IPS-NIHi7 (cell line): ENCODE data around the gene SPRR2A.
"Not testable (repeated sequence)": the region's sequence is repeated elsewhere in the genome, so short reads cannot be mapped to it uniquely, and the experiment has no call there.

Source experiments
- DNase-seq: peaks from one replicate; pipeline ENCODE4 v3.0.0; 2012; ENCODE audit warnings: mixed read lengths; ENCODE audit errors: extremely low spot score

SPRR2A gene

DNA sequence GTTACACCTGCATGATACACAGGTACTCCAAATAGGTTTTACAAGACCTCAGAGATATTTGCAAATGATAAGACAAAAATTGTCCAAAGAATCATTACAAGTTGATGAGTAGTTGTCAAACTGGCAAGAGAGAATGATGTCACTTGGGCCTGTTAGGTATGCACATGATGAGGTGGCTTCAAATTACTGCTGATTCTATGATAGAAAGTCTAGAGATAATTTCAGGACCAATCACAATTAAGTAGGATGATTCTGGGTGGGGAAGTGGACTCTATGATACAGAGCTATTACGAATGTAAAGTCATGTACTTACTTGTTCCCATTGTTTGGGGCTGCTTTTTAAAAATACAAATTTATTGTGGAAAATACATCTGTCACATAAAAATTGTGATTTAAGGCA is 31.5 kb downstream of the SPRR2A start:
- DNase-seq = no peak

DNA sequence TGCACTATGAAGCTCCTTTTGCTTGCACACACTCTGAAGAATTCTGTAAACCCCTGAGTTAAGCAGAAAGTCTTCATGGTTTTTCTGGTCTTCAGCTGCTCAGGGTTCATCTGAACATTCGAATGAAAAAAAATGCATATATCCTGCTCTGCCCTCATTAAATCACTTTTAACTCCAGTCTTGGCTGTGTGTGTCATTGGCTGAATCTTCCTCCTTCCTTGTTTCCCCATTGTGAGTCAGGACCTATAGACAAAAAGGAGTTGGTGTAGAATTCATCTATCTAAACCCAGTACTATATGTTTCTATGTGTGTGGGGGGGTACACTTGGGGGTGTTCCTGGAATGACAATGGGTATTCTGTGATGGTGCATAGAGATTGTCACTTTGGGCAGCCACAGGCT is 32.9 kb downstream of the SPRR2A start:
- no peak for DNase-seq

DNA sequence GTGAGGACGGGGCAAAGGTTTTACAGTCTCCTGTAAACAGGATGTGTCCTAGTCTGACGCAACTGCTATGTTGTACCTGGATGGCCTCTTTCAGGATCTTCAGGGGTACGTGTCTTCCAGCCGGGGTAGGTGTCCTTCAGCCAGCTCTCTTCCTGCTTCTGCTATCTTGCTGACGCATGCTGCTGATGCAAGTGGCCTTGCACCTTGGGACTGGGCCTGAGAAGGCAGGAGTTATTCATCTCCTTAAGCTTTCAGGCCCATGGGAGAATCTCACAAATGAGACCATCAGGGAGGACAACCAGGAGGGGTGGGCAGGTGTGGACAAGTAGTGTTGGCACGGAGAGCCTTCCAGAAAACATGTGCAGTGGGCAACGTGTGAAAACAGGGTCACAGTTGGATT is 34.2 kb downstream of the SPRR2A start:
- no peak for DNase-seq

DNA sequence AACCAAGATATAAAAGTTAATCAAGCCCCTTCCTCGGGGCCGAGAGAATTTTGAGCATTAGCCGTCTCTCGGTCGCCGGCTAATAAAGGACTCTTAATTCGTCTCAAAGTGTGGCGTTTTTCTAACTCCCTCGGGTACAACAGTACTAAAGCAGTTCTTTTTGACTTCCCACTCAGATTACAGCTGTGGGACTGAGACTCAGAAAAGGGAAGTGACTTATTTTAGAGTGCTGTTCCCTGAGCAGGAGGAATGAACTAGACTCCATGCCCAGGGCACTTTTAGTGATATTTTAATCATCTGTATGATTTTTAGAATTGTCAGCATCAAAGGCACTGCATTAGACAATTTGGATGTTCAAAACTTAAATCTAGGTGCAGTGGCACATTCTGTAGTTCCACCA is 35.0 kb downstream of the SPRR2A start:
- DNase-seq = not testable (repeated sequence)

DNA sequence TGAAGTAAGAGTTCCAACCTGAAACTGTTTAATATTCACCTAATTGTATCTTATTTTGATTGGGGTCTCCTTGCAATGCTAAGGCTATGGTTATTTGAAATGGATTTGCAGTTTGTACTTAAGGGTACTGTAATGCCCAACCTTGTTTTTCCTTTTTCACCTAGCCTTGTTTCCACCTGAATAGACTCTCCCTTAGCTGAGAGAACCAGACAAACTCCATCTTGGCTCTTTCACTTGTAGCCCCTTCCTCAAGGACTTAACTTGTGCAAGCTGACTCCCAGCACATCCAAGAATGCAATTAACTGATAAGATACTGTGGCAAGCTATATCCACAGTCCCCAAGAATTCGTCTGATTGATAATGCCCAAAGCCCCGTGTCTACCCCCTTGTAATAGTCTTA is 35.5 kb downstream of the SPRR2A start:
- DNase-seq = not testable (repeated sequence)

DNA sequence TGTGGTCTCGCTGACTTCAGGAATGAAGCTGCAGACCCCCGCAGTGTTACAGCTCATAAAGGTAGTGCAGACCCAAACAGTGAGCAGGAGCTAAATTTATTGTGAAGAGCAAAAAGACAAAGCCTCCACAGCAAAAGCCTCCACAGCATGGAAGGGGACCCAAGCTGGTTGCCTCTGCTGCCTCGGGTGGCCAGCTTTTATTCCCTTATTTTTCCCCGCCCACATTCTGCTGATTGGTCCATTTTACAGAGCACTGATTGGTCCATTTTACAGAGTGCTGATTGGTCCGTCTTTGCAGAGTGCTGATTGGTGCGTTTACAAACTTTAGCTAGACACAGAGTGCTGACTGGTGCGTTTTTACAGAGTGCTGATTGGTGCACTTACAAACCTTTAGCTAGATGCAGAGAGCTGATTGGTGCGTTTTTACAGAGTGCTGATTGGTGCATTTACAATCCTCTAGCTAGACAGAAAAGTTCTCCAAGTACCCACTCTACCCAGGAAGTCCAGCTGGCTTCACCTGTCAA is 46.0 kb downstream of the SPRR2A start:
- not testable (repeated sequence) for DNase-seq
